ENCODE measurements around the gene ATP8A2. TPM values are rescaled to one million over a fixed set of nuclear protein-coding genes. Genes with fewer than 3 reads are reported as not detected.
A peak's percentile ranks its signal among the peaks of the same experiment; 100 is the strongest.
"Not testable (repeated sequence)": the region's sequence is repeated elsewhere in the genome, so short reads cannot be mapped to it uniquely, and the experiment has no call there.

ATP8A2 gene
- total and polyA plus RNA-seq, 10 of the 15 experiments (the other 5 are each of a cell fraction or from before 2014, with no cell fraction given): 0.01 to 0.04 (median 0.04) TPM; not detected in 7

DNA sequence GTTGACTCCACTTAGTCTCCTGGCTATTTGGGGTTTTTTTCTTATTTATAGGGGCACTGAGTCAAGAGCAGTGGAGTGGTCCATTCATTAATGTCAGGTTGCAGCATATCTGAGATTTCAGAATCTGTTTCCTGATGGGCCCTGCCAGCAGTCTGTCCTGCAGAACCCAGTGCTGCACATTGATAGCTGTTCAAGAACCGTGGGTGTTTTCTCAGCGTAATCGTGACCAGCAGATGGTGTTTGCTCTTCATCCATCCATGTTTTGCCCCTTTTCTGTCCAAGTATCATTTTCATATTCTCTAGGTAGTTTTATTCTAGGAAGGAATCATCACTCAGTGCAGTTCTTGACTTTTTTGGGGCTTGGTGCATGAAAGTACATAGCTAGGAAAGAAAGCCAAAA lies 166.5 kb downstream of the ATP8A2 start:
- Histone ChIP-seq H2AFZ (ENCODE audit: control insufficient read depth, low read depth, low read length) (no peak overlapping the region), H3K9me3 (replicated peaks; ENCODE audit: control insufficient read depth, insufficient read depth, low read length) (no peaks in the 10 kb centered on the region), H3K27me3 (replicated peaks in 1 of 2; ENCODE audit: control insufficient read depth in 2 of 2, insufficient read depth in 2 of 2, low read length in 1 of 2) (peaks cover 0 to 4% of the 10 kb centered on the region in 2 experiments; a peak in 2 of 4 replicates), H3K4me2 (ENCODE audit: control insufficient read depth, insufficient read depth) (no peak overlapping the region), H3K4me3 (no peak overlapping the region), H3K4me1 (ENCODE audit: control insufficient read depth, insufficient read depth, low read length) (no peaks in the 10 kb centered on the region), H3K36me3 (ENCODE audit: control insufficient read depth in 2 of 2, insufficient read depth in 2 of 2, low read length in 1 of 2) (no peaks in the 10 kb centered on the region), H3K9ac (ENCODE audit: control insufficient read depth, insufficient read depth, low read length) (no peak overlapping the region), H3K79me2 (ENCODE audit: control insufficient read depth, insufficient read depth, low read length) (no peaks in the 10 kb centered on the region), H3K27ac (ENCODE audit: control insufficient read depth, insufficient read depth) (no peak overlapping the region), H4K20me1 (ENCODE audit: control insufficient read depth, insufficient read depth) (no peaks in the 10 kb centered on the region)
- TF ChIP-seq RELA (IDR thresholded peaks at IDR 0.05; ENCODE audit: borderline replicate concordance, partially characterized antibody): no peak
- CTCF ChIA-PET: no interaction called here
- FAIRE-seq: no peak
- 0% methylated on average over 3 of the region's 3 CpGs for WGBS (ENCODE audit: insufficient coverage, insufficient replicate concordance, low lambda C conversion rate, missing lambda C conversion rate)
- in situ Hi-C loops (cut with MboI): no loop called here
- ATAC-seq: no peak
- intact Hi-C loops (cut with micrococcal nuclease; ENCODE audit: unreplicated experiment): no loop called here
- DNase-seq (ENCODE audit: low read depth, low spot score): no peak
- SMC1A ChIA-PET (ENCODE audit: uncharacterized antibody, unreplicated experiment): no interaction called here
- POLR2A ChIA-PET: no interaction called here
- BruUV-seq (replicated peaks): no TSS peak
- RAD21 ChIA-PET (ENCODE audit: unreplicated experiment): no interaction called here

DNA sequence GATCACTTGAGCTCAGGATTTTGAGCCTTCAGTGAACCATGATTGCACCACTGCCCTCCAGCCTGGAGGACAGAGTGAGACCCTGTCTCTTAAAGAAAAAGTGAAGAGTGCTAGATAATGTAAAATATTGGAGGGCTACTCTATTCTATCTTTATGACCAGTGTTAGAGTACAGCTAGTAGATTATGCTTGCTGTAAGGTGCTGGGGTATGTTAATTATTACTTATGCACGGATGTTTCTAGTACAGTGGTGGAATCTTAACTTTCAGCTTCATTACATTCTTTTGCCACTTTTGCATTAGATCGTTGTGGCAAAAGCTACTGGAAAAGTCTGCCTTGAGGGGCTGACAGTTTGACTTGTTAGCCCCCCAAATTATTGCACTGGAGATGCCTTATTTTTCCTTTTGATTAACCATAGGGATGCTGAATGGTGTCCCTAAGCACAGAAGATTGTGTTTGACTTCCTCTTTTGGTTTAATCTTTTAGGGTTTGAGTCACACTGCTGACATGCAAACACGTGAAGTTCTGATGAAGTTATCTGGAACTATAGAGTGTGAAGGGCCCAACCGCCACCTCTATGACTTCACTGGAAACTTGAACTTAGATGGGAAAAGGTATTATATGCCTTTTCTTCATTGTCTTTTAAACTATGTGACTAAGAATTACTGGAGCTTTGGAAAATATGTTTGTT lies 169.8 kb downstream of the ATP8A2 start:
- CTCF ChIA-PET: interaction anchor here (1.3 kb wide), 1 partner anchor 32 kb away, joined by 3 read pairs; no protein-coding TSS in a partner anchor
- intact Hi-C loops (cut with micrococcal nuclease; ENCODE audit: unreplicated experiment): no loop called here

DNA sequence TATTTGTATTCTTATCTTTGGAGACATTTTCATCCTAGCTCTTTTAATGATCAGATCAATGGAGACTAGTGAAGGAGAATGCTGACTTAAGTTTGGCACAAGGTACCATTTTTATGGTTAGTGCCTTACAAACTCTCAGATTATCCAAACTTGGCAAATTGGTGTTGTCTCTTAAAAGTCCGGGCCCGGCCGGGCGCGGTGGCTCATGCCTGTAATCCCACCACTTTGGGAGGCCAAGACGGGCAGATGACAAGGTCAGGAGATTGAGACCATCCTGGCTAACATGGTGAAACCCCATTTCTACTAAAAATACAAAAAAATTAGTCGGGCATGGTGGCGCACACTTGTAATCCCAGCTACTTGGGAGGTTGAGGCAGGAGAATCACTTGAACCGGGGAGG lies 177.2 kb downstream of the ATP8A2 start:
- H3K27ac ChIP-seq (ENCODE audit: control insufficient read depth, insufficient read depth); CTCF ChIA-PET; H3K4me3 ChIP-seq; H3K4me2 ChIP-seq (ENCODE audit: control insufficient read depth, insufficient read depth); BruUV-seq (replicated peaks); FAIRE-seq; DNase-seq (ENCODE audit: low read depth, low spot score); H3K9ac ChIP-seq (ENCODE audit: control insufficient read depth, insufficient read depth, low read length); RAD21 ChIA-PET (ENCODE audit: unreplicated experiment); H2AFZ ChIP-seq (ENCODE audit: control insufficient read depth, low read depth, low read length); intact Hi-C loops (cut with micrococcal nuclease; ENCODE audit: unreplicated experiment); POLR2A ChIA-PET; in situ Hi-C loops (cut with MboI); H4K20me1 ChIP-seq (ENCODE audit: control insufficient read depth, insufficient read depth); ATAC-seq; SMC1A ChIA-PET (ENCODE audit: uncharacterized antibody, unreplicated experiment); H3K79me2 ChIP-seq (ENCODE audit: control insufficient read depth, insufficient read depth, low read length); H3K27me3 ChIP-seq (replicated peaks in 1 of 2; ENCODE audit: control insufficient read depth in 2 of 2, insufficient read depth in 2 of 2, low read length in 1 of 2); H3K36me3 ChIP-seq (ENCODE audit: control insufficient read depth in 2 of 2, insufficient read depth in 2 of 2, low read length in 1 of 2); H3K4me1 ChIP-seq (ENCODE audit: control insufficient read depth, insufficient read depth, low read length); H3K9me3 ChIP-seq (replicated peaks; ENCODE audit: control insufficient read depth, insufficient read depth, low read length): not testable (repeated sequence)
- WGBS (ENCODE audit: insufficient coverage, insufficient replicate concordance, low lambda C conversion rate, missing lambda C conversion rate): 65% methylated on average over 9 of the region's 9 CpGs

More for the DNA sequence above, 169.8 kb downstream of the ATP8A2 start:
- Histone ChIP-seq H3K4me2 (ENCODE audit: control insufficient read depth, insufficient read depth) (no peak overlapping the region), H3K4me1 (ENCODE audit: control insufficient read depth, insufficient read depth, low read length) (no peaks in the 10 kb centered on the region), H2AFZ (ENCODE audit: control insufficient read depth, low read depth, low read length) (no peak overlapping the region), H3K79me2 (ENCODE audit: control insufficient read depth, insufficient read depth, low read length) (no peaks in the 10 kb centered on the region), H3K4me3 (no peak overlapping the region), H3K9me3 (replicated peaks; ENCODE audit: control insufficient read depth, insufficient read depth, low read length) (no peaks in the 10 kb centered on the region), H3K9ac (ENCODE audit: control insufficient read depth, insufficient read depth, low read length) (no peak overlapping the region), H4K20me1 (ENCODE audit: control insufficient read depth, insufficient read depth) (no peaks in the 10 kb centered on the region), H3K27ac (ENCODE audit: control insufficient read depth, insufficient read depth) (no peak overlapping the region), H3K36me3 (ENCODE audit: control insufficient read depth in 2 of 2, insufficient read depth in 2 of 2, low read length in 1 of 2) (no peaks in the 10 kb centered on the region), H3K27me3 (replicated peaks in 1 of 2; ENCODE audit: control insufficient read depth in 2 of 2, insufficient read depth in 2 of 2, low read length in 1 of 2) (peaks cover 0 to 4% of the 10 kb centered on the region in 2 experiments; a peak in 2 of 4 replicates)
- peak; percentile 91 for ATAC-seq
- TF ChIP-seq PAX5 (IDR thresholded peaks at IDR 0.05; ENCODE audit: borderline replicate concordance, low read depth, low read length): no peak
- no peak for TF ChIP-seq NR2C1 (IDR thresholded peaks at IDR 0.05)
- no peak for TF ChIP-seq POLR2AphosphoS2 (IDR thresholded peaks at IDR 0.05; ENCODE audit: low read depth, low read length)
- no peak for TF ChIP-seq MYB (IDR thresholded peaks at IDR 0.05; ENCODE audit: borderline replicate concordance, low read depth, low read length)
- TF ChIP-seq BHLHE40 (IDR thresholded peaks at IDR 0.05; ENCODE audit: borderline replicate concordance in 1 of 2, low read depth in 2 of 2, low read length in 1 of 2): peak; percentile 43 to 59; a peak in 2 of 4 replicates
- TF ChIP-seq SPI1 (IDR thresholded peaks at IDR 0.05; ENCODE audit: borderline replicate concordance, insufficient read depth, low read depth, low read length): peak; percentile 87
- TF ChIP-seq HDAC2 (IDR thresholded peaks at IDR 0.05): no peak
- peak; percentile 29; the same call in 1 of the 2 replicates for TF ChIP-seq MTA2 (IDR thresholded peaks at IDR 0.05; ENCODE audit: low read depth)
- TF ChIP-seq IKZF2 (IDR thresholded peaks at IDR 0.05): 0 out of 4 replicates have a peak, but pooled peaks have one; percentile 25 to 26
- TF ChIP-seq IRF4 (IDR thresholded peaks at IDR 0.05; ENCODE audit: low read depth, low read length): no peak
- BruUV-seq (replicated peaks): no TSS peak
- RAD21 ChIA-PET (ENCODE audit: unreplicated experiment): no interaction called here
- in situ Hi-C loops (cut with MboI): no loop called here
- POLR2A ChIA-PET: no interaction called here
- SMC1A ChIA-PET (ENCODE audit: uncharacterized antibody, unreplicated experiment): no interaction called here
- FAIRE-seq: no peak
- 9% methylated on average over 4 of the region's 4 CpGs for WGBS (ENCODE audit: insufficient coverage, insufficient replicate concordance, low lambda C conversion rate, missing lambda C conversion rate)
- DNase-seq (ENCODE audit: low read depth, low spot score): no peak

Measured in GM12878 (cell line).